ENCODE measurements around the gene KRT85.
"Not testable (repeated sequence)": the region's sequence is repeated elsewhere in the genome, so short reads cannot be mapped to it uniquely, and the experiment has no call there.

Gene KRT85

DNA sequence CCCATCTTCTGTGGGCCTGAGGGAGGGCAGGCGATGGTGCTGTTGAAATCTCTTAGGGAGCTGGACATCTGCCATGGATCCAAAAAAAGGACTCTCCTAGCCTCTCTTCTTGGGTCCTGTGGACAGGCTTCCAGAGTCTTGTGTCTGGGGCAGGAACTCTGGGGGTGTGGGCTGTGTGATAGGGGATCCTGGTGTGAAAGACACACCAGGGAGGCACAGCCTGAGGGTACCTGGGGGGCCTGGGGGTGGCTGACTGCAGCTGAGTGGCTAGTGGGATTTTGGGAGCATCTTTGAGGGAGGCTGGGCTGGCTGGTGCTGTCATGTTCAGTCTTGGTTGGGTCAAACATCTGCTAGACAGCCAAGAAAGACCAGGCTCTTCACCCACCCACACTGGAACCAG, 44.3 kb downstream of the KRT85 start:
- no peak for DNase-seq

DNA sequence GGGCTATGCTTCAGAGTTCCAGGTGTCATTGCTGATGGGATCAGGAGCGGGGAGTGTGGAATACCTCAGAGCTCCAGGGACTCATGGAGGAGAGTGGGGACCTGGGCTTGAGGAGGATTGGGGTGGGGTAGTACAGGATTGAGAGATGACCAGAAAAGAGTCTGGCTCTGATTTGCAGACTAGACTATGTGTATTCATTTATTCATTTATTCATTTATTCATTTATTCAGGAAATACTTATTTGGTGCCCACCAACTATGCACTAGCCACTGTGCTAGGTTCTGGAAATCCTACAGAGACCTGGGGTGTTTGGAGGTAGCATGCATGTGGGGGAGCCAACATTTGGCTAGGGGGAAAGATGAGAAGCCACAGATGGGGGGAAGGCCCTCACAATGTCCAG, 45.2 kb downstream of the KRT85 start:
- DNase-seq = no peak

DNA sequence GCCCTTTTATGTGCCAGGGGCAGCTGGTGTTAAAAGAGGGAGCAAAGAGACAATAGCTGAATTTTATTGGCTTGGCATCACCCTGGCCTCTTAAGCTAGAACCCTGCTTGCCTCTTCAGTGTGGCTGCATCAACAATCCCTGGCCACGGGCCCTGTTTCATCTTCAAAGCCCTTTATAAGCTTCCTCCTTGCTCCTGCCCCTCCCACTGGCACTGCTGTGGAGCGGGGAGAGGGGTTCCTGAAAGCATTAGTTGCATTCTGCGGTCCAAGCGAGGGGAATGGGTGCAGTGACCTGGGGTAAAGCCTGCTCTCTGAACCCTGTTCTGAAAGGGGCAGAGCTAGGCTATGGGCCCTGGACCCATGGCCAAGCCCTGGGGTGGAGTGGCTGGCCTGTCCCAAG, 45.9 kb downstream of the KRT85 start:
- no peak for DNase-seq

DNA sequence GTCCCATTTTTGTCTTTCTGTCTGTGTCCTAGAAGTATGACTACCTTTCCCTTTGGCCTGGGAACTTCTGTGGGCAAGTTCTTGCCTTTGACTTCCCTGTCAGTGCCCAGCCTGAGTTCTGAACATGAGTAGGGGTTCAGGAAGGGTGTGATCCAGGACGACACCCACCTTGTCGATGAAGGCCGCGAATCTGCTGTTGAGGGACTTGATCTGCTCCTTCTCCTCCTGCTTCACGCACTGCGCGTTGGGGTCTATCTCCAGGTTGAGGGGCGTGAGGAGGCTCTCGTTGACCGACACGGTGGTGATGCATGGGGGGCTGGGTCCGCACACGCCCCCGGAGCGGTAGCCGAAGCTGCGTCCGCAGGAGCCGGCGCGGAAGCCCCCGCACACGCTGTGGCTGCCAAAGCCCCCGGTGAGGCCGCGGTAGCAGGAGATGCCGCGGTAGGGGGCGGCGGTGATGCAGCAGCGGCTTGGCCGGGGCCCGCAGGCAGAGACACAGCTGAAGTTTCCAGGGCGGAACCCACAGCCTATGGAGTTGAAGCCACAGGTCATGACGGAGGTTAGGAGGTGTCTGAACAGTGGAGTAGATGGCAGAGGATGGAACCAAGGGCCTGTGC, 46.4 kb downstream of the KRT85 start, which contains the start of gene KRT83:
Gene KRT83, minus strand, starts transcription at position 615 of the 617 bp plus-strand sequence. Its CDS starts 63 bp downstream, at position 552.
- DNase-seq = no peak

DNA sequence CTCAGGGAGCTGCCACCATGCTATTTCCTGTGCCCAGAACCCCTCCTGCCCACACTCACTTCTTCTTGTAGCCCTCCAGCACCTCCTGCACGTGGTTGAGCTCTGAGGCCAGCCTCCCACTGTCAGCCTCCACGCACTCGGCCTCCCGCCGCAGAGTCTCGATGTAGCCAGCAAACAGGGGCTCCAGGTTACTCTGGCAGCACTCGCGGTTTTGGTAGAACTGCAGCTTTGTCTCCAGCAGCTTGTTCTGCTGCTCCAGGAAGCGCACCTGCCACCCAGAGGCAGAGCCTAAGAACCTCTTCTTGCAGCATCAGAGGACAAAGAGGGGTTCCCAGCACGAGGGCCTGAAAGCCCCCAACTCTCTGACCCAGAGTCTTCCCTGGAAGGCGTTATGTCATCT, 48.2 kb downstream of the KRT85 start:
- DNase-seq = no peak

DNA sequence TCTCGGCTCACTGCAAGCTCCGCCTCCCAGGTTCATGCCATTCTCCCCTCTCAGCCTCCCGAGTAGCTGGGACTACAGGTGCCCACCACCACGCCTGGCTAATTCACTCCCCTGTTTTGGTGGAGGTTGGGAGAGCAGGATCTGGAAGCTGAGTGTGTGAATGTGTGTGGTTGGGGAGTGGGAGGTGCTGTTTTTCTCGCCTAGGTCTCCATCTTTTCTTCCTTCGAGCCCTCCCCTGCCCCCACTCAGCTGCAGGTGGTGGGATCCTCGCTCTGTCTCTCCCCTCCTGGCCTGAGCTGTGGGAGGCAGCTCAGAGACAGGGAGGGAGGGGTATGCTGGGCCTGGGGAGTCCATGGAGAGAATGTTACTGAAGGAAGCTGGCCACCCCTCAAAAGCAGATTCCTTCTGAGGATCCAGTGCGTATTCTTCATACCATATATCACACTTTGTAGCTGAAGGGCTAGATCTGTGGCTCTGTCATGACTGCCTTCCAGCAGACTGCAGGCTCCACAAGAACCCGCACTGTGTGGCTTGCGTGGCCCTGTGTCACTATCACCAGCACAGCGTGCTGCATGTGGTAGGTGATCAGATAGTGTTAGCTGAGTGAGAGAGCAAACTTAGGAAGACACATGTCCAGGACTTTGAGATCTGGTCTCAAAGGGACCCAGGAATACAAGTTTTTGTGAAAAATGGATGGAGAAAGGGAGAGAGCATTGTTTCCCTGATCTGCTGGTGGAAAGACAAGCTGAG, 48.9 kb downstream of the KRT85 start:
- DNase-seq = no peak

DNA sequence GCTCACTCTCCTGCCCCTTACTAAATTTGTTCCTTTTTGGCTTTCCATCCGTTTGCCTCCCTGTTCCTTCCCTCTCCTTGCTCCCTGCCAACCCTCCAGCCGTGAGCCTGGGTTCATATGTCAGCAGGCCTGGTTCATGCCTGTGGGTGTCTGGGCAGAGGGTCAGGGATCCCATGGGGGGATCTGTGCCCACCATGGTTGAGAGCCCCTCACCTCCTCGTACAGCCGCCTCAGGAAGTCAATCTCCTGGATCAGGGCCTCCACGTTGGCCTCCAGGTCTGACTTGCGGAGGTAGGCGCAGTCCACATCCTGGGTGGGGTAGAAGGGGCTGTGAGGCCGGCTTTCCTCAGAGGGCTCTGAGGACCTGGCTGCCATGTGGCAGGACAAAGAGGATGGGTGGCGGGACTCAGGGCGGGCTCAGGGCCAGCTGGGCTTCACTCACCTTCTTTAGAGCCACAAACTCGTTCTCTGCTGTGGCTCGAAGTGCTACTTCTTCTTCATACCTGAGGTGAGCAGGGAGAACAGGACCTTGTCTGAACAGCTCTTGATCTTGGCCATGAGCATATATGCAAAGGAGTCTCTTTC, 49.7 kb downstream of the KRT85 start:
- DNase-seq = no peak

DNA sequence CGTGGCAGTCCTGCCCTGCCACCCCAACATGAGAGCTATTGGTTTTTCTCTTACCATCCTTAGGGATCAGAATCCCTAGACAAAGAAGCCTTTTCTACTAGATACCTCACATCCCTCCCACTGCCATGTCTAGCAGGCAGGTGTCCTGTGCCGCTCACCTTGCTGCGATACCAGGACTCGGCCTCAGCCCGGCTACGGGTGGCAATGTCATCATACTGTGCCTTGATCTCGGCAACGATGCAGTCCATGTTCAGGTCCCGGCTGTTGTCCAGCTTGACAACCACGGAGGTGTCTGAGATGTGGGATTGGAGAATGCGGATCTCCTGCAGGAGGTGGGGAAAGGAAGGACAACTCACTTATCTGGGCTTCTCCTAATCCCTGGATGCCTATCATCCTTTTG, 50.6 kb downstream of the KRT85 start:
- no peak for DNase-seq

DNA sequence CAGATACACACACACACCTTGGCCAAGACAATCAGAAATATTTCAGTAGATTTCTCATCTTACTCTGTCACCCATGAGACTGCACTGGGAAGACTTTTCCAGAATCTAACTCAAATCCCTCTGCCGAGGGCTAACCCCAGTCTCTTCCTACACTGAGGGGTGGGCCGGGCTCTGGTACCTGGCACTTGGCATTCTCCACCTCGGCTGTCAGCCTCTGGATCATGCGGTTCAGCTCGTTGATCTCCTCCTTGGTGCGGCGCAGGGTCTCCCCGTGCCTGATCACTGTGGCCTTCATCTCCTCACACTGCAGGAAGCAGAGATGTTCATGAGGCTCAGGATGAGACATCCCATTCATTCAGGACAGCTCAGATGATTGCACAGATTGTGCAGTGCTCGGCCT, 51.0 kb downstream of the KRT85 start:
- no peak for DNase-seq

DNA sequence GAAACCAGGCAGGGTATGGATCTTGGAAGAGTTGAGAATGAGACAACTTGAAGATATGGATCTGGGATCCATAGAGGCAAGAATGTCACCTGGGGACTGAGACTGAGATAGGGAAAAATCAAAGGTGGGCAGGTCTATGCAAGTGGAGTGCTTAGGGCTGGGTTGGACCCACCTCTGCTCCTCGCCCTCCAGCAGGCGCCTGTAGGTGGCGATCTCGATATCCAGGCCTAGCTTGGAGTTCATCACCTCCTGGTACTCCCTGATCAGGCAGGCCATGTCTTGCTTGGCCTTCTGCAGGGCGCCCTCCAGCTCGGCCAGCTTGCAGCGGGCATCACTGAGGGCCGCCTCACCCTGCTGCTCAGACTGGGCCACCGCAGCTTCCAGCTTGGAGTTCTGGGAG, 51.6 kb downstream of the KRT85 start:
- not testable (repeated sequence) for DNase-seq

DNA sequence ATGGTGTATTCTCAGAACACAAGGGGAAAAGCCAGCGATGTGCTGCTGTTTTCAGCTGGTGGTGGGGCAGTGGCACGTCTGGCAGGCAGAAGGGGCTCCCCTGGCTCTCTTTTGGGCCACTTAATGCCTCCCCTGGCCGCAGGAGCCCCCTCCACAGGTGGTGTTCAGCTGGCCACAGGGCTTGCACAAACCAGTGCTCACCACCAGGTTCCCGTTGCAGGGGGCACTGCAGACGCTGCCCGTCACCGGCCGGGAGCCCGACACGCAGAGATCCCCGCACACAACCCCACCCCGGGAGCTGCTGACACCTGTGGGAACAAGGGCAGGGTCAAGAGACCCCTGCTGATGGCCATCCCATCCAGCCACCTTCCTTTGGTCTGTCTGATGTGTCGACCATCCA, 52.8 kb downstream of the KRT85 start:
- no peak for DNase-seq

DNA sequence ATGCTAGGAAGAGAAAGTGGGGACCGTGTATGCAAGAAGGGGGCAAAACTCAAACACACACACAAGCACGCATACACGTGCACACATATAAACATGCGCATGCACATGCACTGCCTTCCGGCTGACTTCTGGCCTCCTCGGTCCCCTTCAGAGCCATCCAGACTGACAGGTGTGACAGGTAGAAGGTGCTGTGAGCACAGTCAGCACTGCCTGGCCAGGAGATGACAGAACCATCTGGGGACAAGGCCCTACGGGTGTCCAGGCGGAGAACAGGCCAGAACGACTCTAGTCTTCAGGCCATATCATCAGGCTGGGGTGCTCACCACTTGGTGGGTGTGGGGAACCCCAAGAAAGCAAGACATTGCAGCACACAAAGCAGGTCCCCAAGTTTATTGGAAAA, 53.4 kb downstream of the KRT85 start:
- no peak for DNase-seq

DNA sequence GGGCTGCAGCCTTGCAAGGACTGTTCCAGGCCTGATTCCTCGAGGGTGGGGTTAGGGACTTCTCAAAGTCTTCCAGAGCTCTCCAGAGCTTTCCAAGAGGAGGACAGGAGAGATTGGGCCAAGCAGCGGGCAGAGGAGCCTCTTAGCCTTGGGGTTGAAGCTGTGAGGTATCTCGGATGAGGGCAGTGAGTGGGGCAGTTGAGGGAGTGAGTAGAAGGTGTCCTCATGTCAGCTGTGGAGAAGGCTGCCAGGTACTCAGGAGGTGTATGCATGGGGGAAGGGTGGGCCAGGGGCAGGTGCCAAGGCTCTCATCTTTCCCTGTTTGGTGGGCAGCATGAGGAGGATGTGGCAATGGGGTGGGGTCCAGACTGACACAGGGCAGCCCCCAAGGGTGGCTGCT, 53.8 kb downstream of the KRT85 start:
- DNase-seq = no peak

DNA sequence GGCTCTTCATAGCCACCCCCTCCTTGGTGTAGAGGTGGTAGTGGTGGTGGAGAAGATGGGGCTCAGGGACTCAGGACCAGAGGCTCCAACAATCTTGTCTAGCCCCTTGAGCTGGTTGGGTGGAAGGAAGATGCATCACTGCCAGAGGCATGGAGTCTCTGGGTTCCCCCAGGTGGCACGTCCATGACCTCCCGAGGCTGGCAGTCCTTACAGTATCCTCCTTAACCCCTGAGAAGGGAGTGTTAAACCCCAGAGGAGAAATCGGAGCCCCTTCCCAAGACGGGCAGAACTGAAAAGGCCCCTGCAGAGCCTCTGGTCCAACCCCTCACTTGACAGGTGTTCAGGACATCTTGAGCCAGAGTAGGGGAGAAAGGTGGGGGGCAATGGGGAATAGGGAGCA, 55.2 kb downstream of the KRT85 start:
- DNase-seq = no peak

DNA sequence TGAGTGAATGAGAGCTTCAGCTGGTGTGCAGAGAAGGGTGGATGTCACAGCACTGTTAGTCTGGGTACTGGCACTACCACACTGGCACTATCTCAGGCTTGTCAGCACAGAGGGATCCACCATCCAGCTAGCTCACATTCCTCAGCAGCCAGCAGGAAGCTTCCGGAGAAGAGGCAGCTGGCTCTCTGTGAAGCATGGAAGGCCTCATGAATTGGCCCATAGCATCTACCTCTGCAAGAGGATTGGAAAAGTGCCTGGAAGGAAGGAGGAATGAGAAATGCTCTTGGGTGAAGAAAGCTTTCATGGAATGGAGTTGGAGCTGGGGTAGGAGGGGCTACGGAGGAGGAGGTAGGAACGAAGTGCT, 56.0 kb downstream of the KRT85 start:
- DNase-seq = no peak

DNA sequence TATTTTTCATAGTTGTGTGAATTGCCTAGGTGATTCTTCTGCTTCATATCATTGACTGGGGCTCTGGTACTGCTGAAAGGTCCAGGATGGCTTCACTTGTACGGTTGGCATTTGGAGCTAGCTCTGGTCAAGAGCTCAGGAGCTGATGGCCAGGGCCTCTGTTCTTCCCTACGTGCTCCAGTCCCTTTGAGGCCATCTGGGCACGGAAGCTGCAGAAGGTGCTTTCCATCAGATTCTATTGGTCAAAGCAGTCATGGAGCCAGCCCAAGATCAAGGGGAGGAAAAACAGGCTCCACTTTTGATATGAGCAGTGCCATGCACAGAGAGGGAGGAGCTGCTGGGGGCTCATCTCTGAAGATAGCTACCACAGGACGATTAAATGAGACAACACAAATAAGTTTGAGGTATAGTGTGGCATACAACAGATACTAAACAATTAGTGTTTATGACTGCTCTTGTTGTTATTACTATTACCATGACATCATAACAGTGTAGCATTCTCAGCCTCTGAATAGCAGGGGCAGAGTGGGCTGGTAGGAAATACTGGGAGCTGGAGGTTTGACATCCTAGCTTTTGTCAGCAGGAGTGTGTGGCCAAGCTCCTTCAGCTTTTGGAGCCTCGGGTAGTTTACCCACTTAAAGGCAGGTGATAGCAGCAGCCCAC, 56.5 kb downstream of the KRT85 start:
- no peak for DNase-seq
